ENCODE results near the gene PICALM. TPM values are rescaled to one million over a fixed set of nuclear protein-coding genes. Genes with fewer than 3 reads are reported as not detected.

The PICALM gene
- total and polyA plus RNA-seq, 9 of the 15 experiments (the other 6 are each of a cell fraction or from before 2014, with no cell fraction given), result 41.3 to 990 (median 309) TPM

DNA sequence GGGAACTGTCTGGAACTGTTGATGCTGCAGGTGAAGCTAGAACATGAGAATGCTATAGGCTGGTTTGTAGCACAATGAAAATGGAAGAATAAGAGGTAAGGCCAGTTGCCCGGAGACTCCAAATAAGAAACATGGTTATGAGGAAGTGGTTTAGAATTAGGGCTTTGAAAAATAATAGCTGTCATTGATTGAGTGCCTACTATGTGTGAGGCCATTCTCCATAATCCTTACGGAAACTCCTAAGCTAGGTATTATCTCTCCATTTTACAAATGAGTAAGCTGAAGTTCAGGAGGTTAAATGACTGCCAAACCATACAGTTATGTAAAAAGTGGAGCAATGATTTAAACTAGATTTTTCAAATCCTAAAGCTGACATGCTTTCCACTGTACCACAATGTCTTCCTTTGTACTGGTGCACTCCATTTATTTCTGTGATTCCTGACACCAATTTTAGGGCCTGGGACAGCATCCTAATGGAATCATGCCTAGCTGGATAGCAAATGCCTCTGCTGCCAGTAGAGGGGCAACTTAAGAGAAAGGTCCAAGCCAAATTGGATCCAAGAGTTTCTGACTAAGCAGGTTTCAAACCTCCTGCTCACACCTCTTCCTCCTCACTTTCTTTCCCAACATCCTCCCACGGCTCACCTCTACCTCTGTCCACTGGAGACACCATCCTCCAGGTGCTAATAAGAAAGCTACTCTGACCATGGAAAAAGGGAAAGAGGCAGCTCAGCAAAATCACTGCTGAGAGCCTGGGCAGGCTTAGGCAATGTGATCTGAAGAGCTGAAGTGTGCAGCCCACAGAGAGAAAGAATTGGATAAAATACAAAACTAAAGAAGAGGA lies 46.9 kb upstream of the PICALM start (continued):
- TF ChIP-seq, protein P1, sequence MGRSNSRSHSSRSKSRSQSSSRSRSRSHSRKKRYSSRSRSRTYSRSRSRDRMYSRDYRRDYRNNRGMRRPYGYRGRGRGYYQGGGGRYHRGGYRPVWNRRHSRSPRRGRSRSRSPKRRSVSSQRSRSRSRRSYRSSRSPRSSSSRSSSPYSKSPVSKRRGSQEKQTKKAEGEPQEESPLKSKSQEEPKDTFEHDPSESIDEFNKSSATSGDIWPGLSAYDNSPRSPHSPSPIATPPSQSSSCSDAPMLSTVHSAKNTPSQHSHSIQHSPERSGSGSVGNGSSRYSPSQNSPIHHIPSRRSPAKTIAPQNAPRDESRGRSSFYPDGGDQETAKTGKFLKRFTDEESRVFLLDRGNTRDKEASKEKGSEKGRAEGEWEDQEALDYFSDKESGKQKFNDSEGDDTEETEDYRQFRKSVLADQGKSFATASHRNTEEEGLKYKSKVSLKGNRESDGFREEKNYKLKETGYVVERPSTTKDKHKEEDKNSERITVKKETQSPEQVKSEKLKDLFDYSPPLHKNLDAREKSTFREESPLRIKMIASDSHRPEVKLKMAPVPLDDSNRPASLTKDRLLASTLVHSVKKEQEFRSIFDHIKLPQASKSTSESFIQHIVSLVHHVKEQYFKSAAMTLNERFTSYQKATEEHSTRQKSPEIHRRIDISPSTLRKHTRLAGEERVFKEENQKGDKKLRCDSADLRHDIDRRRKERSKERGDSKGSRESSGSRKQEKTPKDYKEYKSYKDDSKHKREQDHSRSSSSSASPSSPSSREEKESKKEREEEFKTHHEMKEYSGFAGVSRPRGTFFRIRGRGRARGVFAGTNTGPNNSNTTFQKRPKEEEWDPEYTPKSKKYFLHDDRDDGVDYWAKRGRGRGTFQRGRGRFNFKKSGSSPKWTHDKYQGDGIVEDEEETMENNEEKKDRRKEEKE (IDR thresholded peaks at IDR 0.05; ENCODE audit: borderline replicate concordance in 1 of 2, control insufficient read depth in 1 of 2, low read depth in 2 of 2, low read length in 1 of 2), result no peak
- TF ChIP-seq KDM5B (IDR thresholded peaks at IDR 0.05; ENCODE audit: insufficient replicate concordance, low read depth, low read length) (peak; percentile 5), CHD2 (IDR thresholded peaks at IDR 0.05; ENCODE audit: low read depth, low read length) (no peak), NFATC3 (IDR thresholded peaks at IDR 0.05) (no peak), RUNX1 (IDR thresholded peaks at IDR 0.05; ENCODE audit: low read depth) (no peak), SMARCA4 (IDR thresholded peaks at IDR 0.05) (no peak), TFAP4 (CRISPR knock-in tag; IDR thresholded peaks at IDR 0.05; ENCODE audit: borderline replicate concordance) (no peak), ASH1L (IDR thresholded peaks at IDR 0.05; ENCODE audit: borderline replicate concordance, low read depth, partially characterized antibody) (no peak), KDM1A (IDR thresholded peaks at IDR 0.05) (peak in 1 of 2 experiments; percentile 38; a peak in 1 of 4 replicates), TOE1 (IDR thresholded peaks at IDR 0.05; ENCODE audit: borderline replicate concordance) (no peak), TOE1 (CRISPR knock-in tag; IDR thresholded peaks at IDR 0.05; ENCODE audit: borderline replicate concordance, low read depth) (no peak), NCOR1 (IDR thresholded peaks at IDR 0.05) (no peak)
- TF ChIP-seq, protein P2, sequence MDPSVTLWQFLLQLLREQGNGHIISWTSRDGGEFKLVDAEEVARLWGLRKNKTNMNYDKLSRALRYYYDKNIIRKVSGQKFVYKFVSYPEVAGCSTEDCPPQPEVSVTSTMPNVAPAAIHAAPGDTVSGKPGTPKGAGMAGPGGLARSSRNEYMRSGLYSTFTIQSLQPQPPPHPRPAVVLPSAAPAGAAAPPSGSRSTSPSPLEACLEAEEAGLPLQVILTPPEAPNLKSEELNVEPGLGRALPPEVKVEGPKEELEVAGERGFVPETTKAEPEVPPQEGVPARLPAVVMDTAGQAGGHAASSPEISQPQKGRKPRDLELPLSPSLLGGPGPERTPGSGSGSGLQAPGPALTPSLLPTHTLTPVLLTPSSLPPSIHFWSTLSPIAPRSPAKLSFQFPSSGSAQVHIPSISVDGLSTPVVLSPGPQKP (CRISPR knock-in tag; IDR thresholded peaks at IDR 0.05), result no peak
- TF ChIP-seq, protein P3, sequence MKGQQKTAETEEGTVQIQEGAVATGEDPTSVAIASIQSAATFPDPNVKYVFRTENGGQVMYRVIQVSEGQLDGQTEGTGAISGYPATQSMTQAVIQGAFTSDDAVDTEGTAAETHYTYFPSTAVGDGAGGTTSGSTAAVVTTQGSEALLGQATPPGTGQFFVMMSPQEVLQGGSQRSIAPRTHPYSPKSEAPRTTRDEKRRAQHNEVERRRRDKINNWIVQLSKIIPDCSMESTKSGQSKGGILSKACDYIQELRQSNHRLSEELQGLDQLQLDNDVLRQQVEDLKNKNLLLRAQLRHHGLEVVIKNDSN (CRISPR knock-in tag; IDR thresholded peaks at IDR 0.05), result no peak

All from K562 (cell line).